ENCODE results near the gene SHTN1. TPM values are rescaled to one million over a fixed set of nuclear protein-coding genes. Genes with fewer than 3 reads are reported as not detected.

The SHTN1 gene
- total and polyA plus RNA-seq, 8 donors = 7.4 to 49.1 (median 15.7) TPM

DNA sequence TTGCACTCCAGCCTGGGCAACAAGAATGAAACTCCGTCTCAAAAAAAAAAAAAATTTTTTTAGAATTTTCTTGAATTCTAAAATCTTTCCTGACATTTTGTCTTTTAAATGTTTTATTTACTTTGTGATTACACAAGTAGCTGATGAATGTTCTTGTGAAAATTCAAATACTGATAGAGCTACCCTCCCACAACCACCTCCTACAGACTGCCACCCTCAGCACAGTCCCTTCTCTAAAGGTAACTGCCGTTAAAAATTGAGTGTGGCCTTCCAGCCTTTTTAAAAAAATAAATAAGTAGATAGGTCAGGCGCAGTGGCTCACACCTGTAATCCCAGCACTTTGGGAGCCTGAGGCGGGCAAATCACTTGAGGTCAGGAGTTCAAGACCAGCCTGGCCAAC, 140.6 kb downstream of the SHTN1 start:
- Histone ChIP-seq H3K27ac (no peak overlapping the region), H3K4me1 (no peaks in the 10 kb centered on the region), H3K4me3 (no peak overlapping the region), H3K36me3 (no peaks in the 10 kb centered on the region), H3K27me3 (no peaks in the 10 kb centered on the region), H3K9me3 (no peaks in the 10 kb centered on the region)
- WGBS, 5 donors = 76 to 84% (median 79%) methylated on average over 4 of the region's 4 CpGs
- TF ChIP-seq POLR2AphosphoS5 (IDR thresholded peaks at IDR 0.05) (no peak), POLR2A (IDR thresholded peaks at IDR 0.05) (no peak), CTCF (IDR thresholded peaks at IDR 0.05) (no peak), EP300 (IDR thresholded peaks at IDR 0.05) (no peak)
- intact Hi-C loops (cut with DNase I; ENCODE audit: low total_unique reads) = no loop called here
- no peak for DNase-seq

DNA sequence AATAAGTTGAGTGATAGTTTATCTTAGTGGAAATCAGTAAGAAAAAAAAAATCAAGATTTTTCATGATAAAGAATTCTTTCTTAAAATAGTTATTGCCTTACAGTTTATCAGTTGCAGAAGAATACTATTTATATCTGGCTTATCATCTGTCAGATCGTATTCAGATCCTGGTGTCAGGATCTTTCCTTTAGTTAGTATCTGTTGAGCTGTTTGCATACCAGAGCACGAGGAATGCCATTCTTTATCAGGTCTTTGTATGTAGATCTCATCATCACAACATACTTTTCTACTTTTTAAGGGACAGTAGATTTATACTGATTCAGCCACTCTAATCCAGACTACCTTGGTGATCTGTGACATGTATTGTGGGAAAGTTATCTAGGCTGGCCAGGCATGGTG, 143.2 kb downstream of the SHTN1 start:
- no peak overlapping the region for H3K27ac ChIP-seq
- WGBS, 5 donors = 35 to 68% (median 64%) methylated on average over 2 of the region's 2 CpGs
- no peaks in the 10 kb centered on the region for H3K4me1 ChIP-seq
- no peak for TF ChIP-seq POLR2A (IDR thresholded peaks at IDR 0.05)
- no peak overlapping the region for H3K4me3 ChIP-seq
- H3K9me3 ChIP-seq = peaks cover 0 to 11% (median 3%) of the 10 kb centered on the region in 4 donors
- intact Hi-C loops (cut with DNase I; ENCODE audit: low total_unique reads) = no loop called here
- DNase-seq = no peak
- H3K27me3 ChIP-seq = no peaks in the 10 kb centered on the region
- H3K36me3 ChIP-seq = no peaks in the 10 kb centered on the region

DNA sequence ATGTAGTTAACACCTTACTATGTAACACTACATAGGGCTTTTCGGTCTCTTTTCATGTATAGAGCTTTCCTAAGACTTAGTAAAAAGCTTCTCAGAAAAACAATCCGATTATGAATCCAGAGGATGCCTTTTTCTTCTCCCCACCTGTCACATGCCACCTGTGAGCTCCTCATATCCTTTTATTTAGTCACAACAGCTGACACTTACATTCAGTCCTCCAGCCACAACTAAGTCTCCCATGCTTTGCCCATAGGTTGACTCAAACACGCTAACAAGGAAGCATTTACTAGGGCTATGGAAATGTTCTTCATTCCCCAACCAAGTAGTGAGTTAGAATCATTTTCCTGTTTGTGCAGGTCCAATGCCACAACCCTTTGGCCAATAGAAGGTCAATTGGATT, 147.8 kb downstream of the SHTN1 start:
- H3K27me3 ChIP-seq = no peaks in the 10 kb centered on the region
- H3K4me1 ChIP-seq = no peaks in the 10 kb centered on the region
- peaks cover 0 to 11% (median 3%) of the 10 kb centered on the region in 4 donors for H3K9me3 ChIP-seq
- intact Hi-C loops (cut with DNase I; ENCODE audit: low total_unique reads) = no loop called here
- WGBS, 5 donors = 94 to 98% (median 95%) methylated on average over 3 of the region's 3 CpGs
- TF ChIP-seq EP300 (IDR thresholded peaks at IDR 0.05) = no peak
- TF ChIP-seq CTCF (IDR thresholded peaks at IDR 0.05) = no peak
- TF ChIP-seq POLR2AphosphoS5 (IDR thresholded peaks at IDR 0.05) = no peak
- no peak for TF ChIP-seq POLR2A (IDR thresholded peaks at IDR 0.05)
- H3K4me3 ChIP-seq = no peak overlapping the region
- H3K36me3 ChIP-seq = no peaks in the 10 kb centered on the region
- no peak for DNase-seq
- no peak overlapping the region for H3K27ac ChIP-seq

DNA sequence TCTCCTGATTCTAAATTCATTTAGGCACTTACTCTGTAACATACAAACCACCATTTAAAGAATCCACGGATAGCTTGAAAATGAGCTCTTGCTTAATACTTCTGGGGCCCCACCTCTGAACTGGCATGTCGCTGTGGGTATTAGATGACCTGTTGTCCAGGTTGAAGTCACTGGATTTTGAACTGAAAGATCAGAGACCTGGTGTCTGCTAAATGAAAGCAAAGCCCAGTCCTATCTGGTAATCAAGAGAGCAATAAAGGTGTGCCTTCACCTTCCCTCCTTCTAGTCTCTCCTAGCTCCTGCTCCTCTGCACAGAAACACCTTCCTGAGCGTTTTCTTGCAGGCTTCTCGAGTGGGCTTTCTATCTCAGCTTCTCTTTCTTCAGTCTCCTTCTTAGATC, 151.3 kb downstream of the SHTN1 start:
- TF ChIP-seq POLR2AphosphoS5 (IDR thresholded peaks at IDR 0.05) (no peak), POLR2A (IDR thresholded peaks at IDR 0.05) (no peak), EP300 (IDR thresholded peaks at IDR 0.05) (no peak), CTCF (IDR thresholded peaks at IDR 0.05) (no peak)
- Histone ChIP-seq H3K27ac (no peak overlapping the region), H3K4me1 (peaks cover 6 to 17% (median 15%) of the 10 kb centered on the region in 4 donors), H3K36me3 (no peaks in the 10 kb centered on the region), H3K9me3 (peaks cover 0 to 11% (median under 1%) of the 10 kb centered on the region in 4 donors), H3K27me3 (peaks cover 0 to 17% (median 0%) of the 10 kb centered on the region in 3 donors), H3K4me3 (no peak overlapping the region)
- DNase-seq = no peak
- 71 to 84% (median 78%) methylated on average over 4 of the region's 4 CpGs for WGBS, 5 donors
- intact Hi-C loops (cut with DNase I; ENCODE audit: low total_unique reads) = no loop called here

DNA sequence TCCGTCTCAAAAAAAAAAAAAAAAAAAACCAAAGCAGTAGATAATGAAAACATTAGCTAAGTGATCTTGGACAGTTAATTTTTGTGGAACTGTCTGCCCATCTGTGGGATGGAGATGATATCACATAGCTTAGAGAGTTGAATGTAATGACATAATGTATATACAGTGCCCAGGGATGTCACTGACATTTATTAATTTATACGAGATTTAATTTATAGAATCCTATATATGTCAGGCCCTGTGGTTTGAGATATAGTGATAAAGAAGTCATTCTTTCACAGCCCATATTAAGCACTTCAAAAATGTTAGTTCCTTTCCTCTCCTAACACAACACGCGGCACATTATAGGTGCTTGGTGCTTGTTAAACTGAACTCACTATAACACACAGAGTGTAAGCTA, 151.7 kb downstream of the SHTN1 start:
- Histone ChIP-seq H3K4me1 (peaks cover 6 to 21% (median 19%) of the 10 kb centered on the region in 4 donors), H3K4me3 (no peak overlapping the region), H3K36me3 (no peaks in the 10 kb centered on the region), H3K27ac (no peak overlapping the region), H3K27me3 (peaks cover 0 to 21% (median 0%) of the 10 kb centered on the region in 3 donors), H3K9me3 (peaks cover 0 to 7% (median 0%) of the 10 kb centered on the region in 4 donors)
- TF ChIP-seq POLR2A (IDR thresholded peaks at IDR 0.05) (no peak), CTCF (IDR thresholded peaks at IDR 0.05) (no peak), EP300 (IDR thresholded peaks at IDR 0.05) (no peak), POLR2AphosphoS5 (IDR thresholded peaks at IDR 0.05) (no peak)
- intact Hi-C loops (cut with DNase I; ENCODE audit: low total_unique reads) = no loop called here
- WGBS, 5 donors = 88 to 92% (median 90%) methylated on average over 3 to 4 of the region's 4 CpGs
- no peak for DNase-seq

All from stomach (tissue), 9 donors.